Measurements from ENCODE around the gene ZNF217.
"Not testable (repeated sequence)": the region's sequence is repeated elsewhere in the genome, so short reads cannot be mapped to it uniquely, and the experiment has no call there.

Gene ZNF217

GRCh38 chr20:53593466-53594007 lies at the start of gene ZNF217:
Gene ZNF217 (minus strand): TSS chr20:53593839. CDS start chr20:53582826, 11,013 bp downstream.
- peak; percentile 52 for DNase-seq

- DNase-seq = peak; percentile 96
Measured at GRCh38 chr20:53643031-53643832, 49.6 kb upstream of the ZNF217 start.

GRCh38 chr20:53642196-53643030 lies 48.8 kb upstream of the ZNF217 start:
- peak; percentile 98 for DNase-seq

GRCh38 chr20:53639647-53640440 lies 46.2 kb upstream of the ZNF217 start:
- no peak for DNase-seq

GRCh38 chr20:53639128-53639527 lies 45.5 kb upstream of the ZNF217 start:
- no peak for DNase-seq

GRCh38 chr20:53637310-53637709 lies 43.7 kb upstream of the ZNF217 start:
- DNase-seq = not testable (repeated sequence)

- DNase-seq = peak; percentile 19
Measured at GRCh38 chr20:53636540-53637097, 43.0 kb upstream of the ZNF217 start.

GRCh38 chr20:53635221-53635620 lies 41.6 kb upstream of the ZNF217 start:
- peak; percentile 18 for DNase-seq

- DNase-seq = no peak
Measured at GRCh38 chr20:53631909-53632662, 38.4 kb upstream of the ZNF217 start.

GRCh38 chr20:53629436-53629835 lies 35.8 kb upstream of the ZNF217 start:
- DNase-seq = no peak

GRCh38 chr20:53628758-53629157 lies 35.1 kb upstream of the ZNF217 start:
- not testable (repeated sequence) for DNase-seq

- DNase-seq = no peak
Measured at GRCh38 chr20:53628076-53628475, 34.4 kb upstream of the ZNF217 start.

GRCh38 chr20:53627001-53627400 lies 33.4 kb upstream of the ZNF217 start:
- not testable (repeated sequence) for DNase-seq

GRCh38 chr20:53626584-53626983 lies 32.9 kb upstream of the ZNF217 start:
- no peak for DNase-seq

GRCh38 chr20:53625311-53626129 lies 31.9 kb upstream of the ZNF217 start:
- DNase-seq = no peak

GRCh38 chr20:53624927-53625250 lies 31.2 kb upstream of the ZNF217 start:
- DNase-seq = not testable (repeated sequence)

GRCh38 chr20:53623454-53624211 lies 30.0 kb upstream of the ZNF217 start:
- peak; percentile 62 for DNase-seq

GRCh38 chr20:53623134-53623453 lies 29.5 kb upstream of the ZNF217 start:
- DNase-seq = no peak

- peak; percentile 87 for DNase-seq
Measured at GRCh38 chr20:53622247-53623133, 28.9 kb upstream of the ZNF217 start.
